Keratinocyte (primary cell): ENCODE results near the gene LCOR. TPM values are rescaled to one million over a fixed set of nuclear protein-coding genes. Genes with fewer than 3 reads are reported as not detected.

Experiments
- DNase-seq: peaks from one replicate; pipeline ENCODE4 v3.0.0-alpha.2; 2011; ENCODE audit warnings: low read depth, missing footprints, low spot score
- FAIRE-seq: peaks from 2 replicates; lab custom pipeline; 2011; peaks lifted over from hg19 to GRCh38; lab: Jason Lieb, UNC
- H2AFZ ChIP-seq: 2 replicates; pipeline ENCODE4 v1.6.0; 2012; ENCODE audit warnings: low read length, control low read depth, inconsistent platforms; ENCODE audit not compliant: control insufficient read depth
- H3K27ac ChIP-seq: 2 replicates; pipeline ENCODE4 v1.5.1; 2011; ENCODE audit warnings: low read length; ENCODE audit not compliant: control insufficient read depth, insufficient read depth
- H3K27me3 ChIP-seq: 3 replicates; pipeline ENCODE4 v1.6.0; 2011; ENCODE audit warnings: low read length; ENCODE audit not compliant: control insufficient read depth, insufficient read depth; ENCODE audit errors: extremely low read depth
- H3K36me3 ChIP-seq, 2 experiments: 2 replicates in 1 of 2; 3 replicates in 1 of 2; pipeline ENCODE4 v1.5.1; 2011; ENCODE audit warnings: low read length in 2 of 2, mild to moderate bottlenecking in 1 of 2; ENCODE audit not compliant: control insufficient read depth in 2 of 2, insufficient read depth in 2 of 2; ENCODE audit errors: extremely low read depth in 1 of 2
- H3K4me1 ChIP-seq: 3 replicates; pipeline ENCODE4 v1.5.1; 2011; ENCODE audit warnings: low read length; ENCODE audit not compliant: control insufficient read depth, insufficient read depth; ENCODE audit errors: extremely low read depth
- H3K4me2 ChIP-seq: 3 replicates; pipeline ENCODE4 v1.6.0; 2011; ENCODE audit warnings: low read depth, low read length; ENCODE audit not compliant: control insufficient read depth, insufficient read depth; ENCODE audit errors: extremely low read depth
- H3K4me3 ChIP-seq, 3 experiments: fragments of 200-600 bp in 1 of 3; sonication (generic) in 1 of 3; 2 replicates in 2 of 3; 3 replicates in 1 of 3; pipeline ENCODE4 v1.5.1; 2011 to 2016; ENCODE audit warnings: low read length in 3 of 3, mild to moderate bottlenecking in 3 of 3, control low read depth in 2 of 3, inconsistent platforms in 1 of 3, low read depth in 1 of 3, mixed read lengths in 1 of 3, mixed run types in 1 of 3, moderate library complexity in 1 of 3; ENCODE audit not compliant: control insufficient read depth in 2 of 3, insufficient read depth in 2 of 3; ENCODE audit errors: extremely low read depth in 1 of 3
- H3K79me2 ChIP-seq: 2 replicates; pipeline ENCODE4 v1.6.0; 2012; ENCODE audit warnings: low read length; ENCODE audit not compliant: control insufficient read depth, insufficient read depth
- H3K9ac ChIP-seq: 3 replicates; pipeline ENCODE4 v1.6.0; 2011; ENCODE audit warnings: low read length; ENCODE audit not compliant: control insufficient read depth, insufficient read depth; ENCODE audit errors: extremely low read depth
- H3K9me1 ChIP-seq: 3 replicates; pipeline ENCODE4 v1.6.0; 2011; ENCODE audit warnings: low read length; ENCODE audit not compliant: control insufficient read depth, insufficient read depth; ENCODE audit errors: extremely low read depth
- H3K9me3 ChIP-seq: 2 replicates; pipeline ENCODE4 v1.5.1; 2012; ENCODE audit warnings: low read depth, low read length; ENCODE audit not compliant: control insufficient read depth
- H4K20me1 ChIP-seq: 3 replicates; pipeline ENCODE4 v1.6.0; 2011; ENCODE audit warnings: low read length; ENCODE audit not compliant: control insufficient read depth, insufficient read depth; ENCODE audit errors: extremely low read depth
- EZH2 ChIP-seq: IDR thresholded peaks from one replicate; pipeline ENCODE4 v1.6.1; 2012; ENCODE audit warnings: inconsistent platforms, mild to moderate bottlenecking, low read length, moderate library complexity
- dilution Hi-C: fragments of 300-500 bp; cut with MboI; formaldehyde crosslinking; loops from one replicate; pipeline ENCODE4 v1.7.0; 2020; ENCODE audit warnings: low sequenced_read_pairs; ENCODE audit not compliant: extremely low pct_ligation_motif_present
- polyA plus RNA-seq, 5 experiments: library from polyadenylated mRNA; depleted of rRNA in 3 of 5; stranded (reverse) in 3 of 5; stranded (forward) in 1 of 5; unstranded in 1 of 5; fragments of >200 nt; gene quantifications; 1 replicate in 1 of 5; 2 replicates in 3 of 5; 3 replicates in 1 of 5; pipeline versions ENCODE4 v1.2.1 to v1.2.3, GENCODE V29; 2011 to 2012; ENCODE audit warnings: missing spikeins in 2 of 5, low read depth in 1 of 5, low replicate concordance in 1 of 5
- TF ChIP-seq, protein P1 (sequence below), 3 experiments: IDR thresholded peaks in 1 of 3; conservative IDR thresholded peaks in 1 of 3; optimal IDR thresholded peaks in 1 of 3; 2 replicates in 2 of 3; 3 replicates in 1 of 3; pipeline versions ENCODE3 to v1.5.1; 2011; ENCODE audit warnings: low read length in 3 of 3, mild to moderate bottlenecking in 3 of 3, moderate library complexity in 2 of 3, control low read depth in 1 of 3, inconsistent platforms in 1 of 3; ENCODE audit not compliant: insufficient read depth in 2 of 3; ENCODE audit errors: extremely low read depth in 1 of 3

The LCOR gene
- polyA plus RNA-seq, 1 donor (not counting 4 experiments of a cell fraction or from before 2014, with no cell fraction given): 11.4 TPM

DNA sequence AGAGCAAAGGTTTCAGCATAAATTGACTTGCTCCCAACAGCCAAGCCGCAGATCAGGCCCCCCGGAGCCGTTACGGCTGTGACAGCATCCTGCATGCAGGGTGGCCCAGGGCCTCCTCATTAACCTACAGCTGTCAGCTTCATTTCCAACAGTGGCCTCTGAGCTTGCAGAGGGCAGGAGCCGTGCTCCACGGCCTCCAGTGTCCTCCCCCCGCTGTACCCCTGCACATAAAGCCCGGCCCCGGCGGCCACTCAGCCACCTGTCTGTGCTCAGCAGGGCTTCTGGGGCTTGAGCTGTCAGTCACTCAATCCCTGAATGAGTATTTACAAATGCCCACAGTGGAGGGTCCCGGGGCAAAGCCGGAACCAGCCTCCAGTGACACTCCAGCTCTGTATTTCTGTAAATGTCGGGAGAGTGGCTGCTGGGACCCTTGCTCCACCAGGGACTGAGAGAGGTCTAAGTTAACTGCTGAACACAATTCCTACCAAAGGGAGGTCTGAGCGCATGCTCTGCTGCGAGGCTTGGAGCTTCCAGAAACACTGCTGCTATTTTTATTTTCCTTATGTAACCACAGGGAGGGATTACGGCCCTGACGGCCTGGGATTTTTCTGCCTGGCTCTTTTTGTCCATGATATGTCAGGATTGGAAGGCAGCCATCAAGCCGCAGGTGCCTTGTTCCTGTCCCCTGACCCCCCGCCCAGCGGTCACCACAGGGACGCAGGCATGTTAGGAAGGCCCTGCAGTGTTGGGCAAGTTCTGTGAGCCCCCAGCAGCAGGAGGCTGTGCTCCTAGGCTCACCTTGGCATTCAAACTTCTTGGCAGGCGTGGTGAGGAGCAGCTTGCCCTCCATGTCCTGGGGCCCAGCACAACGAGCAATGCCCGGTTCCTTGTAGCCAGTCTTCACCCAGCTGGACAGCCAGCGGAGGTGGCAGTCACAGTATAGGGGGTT is 188.6 kb downstream of the LCOR start:
- H4K20me1 ChIP-seq: no peaks in the 10 kb centered on the region
- no peak overlapping the region for H3K4me2 ChIP-seq
- no peak overlapping the region for H3K9ac ChIP-seq
- TF ChIP-seq, protein P1, sequence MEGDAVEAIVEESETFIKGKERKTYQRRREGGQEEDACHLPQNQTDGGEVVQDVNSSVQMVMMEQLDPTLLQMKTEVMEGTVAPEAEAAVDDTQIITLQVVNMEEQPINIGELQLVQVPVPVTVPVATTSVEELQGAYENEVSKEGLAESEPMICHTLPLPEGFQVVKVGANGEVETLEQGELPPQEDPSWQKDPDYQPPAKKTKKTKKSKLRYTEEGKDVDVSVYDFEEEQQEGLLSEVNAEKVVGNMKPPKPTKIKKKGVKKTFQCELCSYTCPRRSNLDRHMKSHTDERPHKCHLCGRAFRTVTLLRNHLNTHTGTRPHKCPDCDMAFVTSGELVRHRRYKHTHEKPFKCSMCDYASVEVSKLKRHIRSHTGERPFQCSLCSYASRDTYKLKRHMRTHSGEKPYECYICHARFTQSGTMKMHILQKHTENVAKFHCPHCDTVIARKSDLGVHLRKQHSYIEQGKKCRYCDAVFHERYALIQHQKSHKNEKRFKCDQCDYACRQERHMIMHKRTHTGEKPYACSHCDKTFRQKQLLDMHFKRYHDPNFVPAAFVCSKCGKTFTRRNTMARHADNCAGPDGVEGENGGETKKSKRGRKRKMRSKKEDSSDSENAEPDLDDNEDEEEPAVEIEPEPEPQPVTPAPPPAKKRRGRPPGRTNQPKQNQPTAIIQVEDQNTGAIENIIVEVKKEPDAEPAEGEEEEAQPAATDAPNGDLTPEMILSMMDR (optimal IDR thresholded peaks at IDR 0.05 in 1 of 3, IDR thresholded peaks at IDR 0.05 in 1 of 3, conservative IDR thresholded peaks at IDR 0.05 in 1 of 3; ENCODE audit: extremely low read depth in 1 of 3, insufficient read depth in 2 of 3, low read length in 3 of 3): no peak
- TF ChIP-seq EZH2: no peak
- no peaks in the 10 kb centered on the region for H3K79me2 ChIP-seq
- no peaks in the 10 kb centered on the region for H3K9me3 ChIP-seq
- H3K4me1 ChIP-seq: peaks cover 6% of the 10 kb centered on the region
- no peak overlapping the region for H2AFZ ChIP-seq
- no peak overlapping the region for H3K27ac ChIP-seq
- no peak overlapping the region for H3K4me3 ChIP-seq
- no peaks in the 10 kb centered on the region for H3K9me1 ChIP-seq
- dilution Hi-C loops: no loop called here
- DNase-seq (no peak), FAIRE-seq (no peak)
- peaks cover 11% of the 10 kb centered on the region for H3K27me3 ChIP-seq
- no peaks in the 10 kb centered on the region for H3K36me3 ChIP-seq

DNA sequence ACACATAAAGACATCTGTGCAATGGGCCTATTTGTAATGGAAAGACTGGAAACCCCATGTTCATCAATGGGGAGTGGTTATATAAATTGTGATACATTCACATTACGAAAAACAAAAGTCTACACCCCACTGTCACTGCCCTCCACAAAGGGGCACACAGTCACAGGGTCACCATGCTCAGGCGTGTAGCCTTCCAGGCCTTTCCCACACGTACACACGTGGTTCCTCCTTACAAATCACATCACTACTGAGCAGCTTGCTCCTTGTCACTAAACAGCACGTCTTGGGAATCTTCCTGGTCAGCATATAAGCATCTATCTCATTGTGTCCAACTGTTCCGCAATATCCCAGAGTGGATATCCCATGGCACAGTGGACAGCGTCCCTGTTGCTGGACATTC is 190.5 kb downstream of the LCOR start:
- H2AFZ ChIP-seq: no peak overlapping the region
- H3K4me3 ChIP-seq: no peak overlapping the region
- no peak overlapping the region for H3K27ac ChIP-seq
- H3K9ac ChIP-seq: no peak overlapping the region
- peaks cover 6% of the 10 kb centered on the region for H3K4me1 ChIP-seq
- H3K36me3 ChIP-seq: no peaks in the 10 kb centered on the region
- no peaks in the 10 kb centered on the region for H3K9me1 ChIP-seq
- H3K9me3 ChIP-seq: no peaks in the 10 kb centered on the region
- H3K79me2 ChIP-seq: no peaks in the 10 kb centered on the region
- no peak for TF ChIP-seq EZH2
- TF ChIP-seq, protein P1 (optimal IDR thresholded peaks at IDR 0.05 in 1 of 3, IDR thresholded peaks at IDR 0.05 in 1 of 3, conservative IDR thresholded peaks at IDR 0.05 in 1 of 3; ENCODE audit: extremely low read depth in 1 of 3, insufficient read depth in 2 of 3, low read length in 3 of 3): no peak
- dilution Hi-C loops: no loop called here
- no peaks in the 10 kb centered on the region for H4K20me1 ChIP-seq
- DNase-seq (no peak), FAIRE-seq (no peak)
- peaks cover 11% of the 10 kb centered on the region for H3K27me3 ChIP-seq
- no peak overlapping the region for H3K4me2 ChIP-seq
